BE2C (cell line): ENCODE data around the gene PSME4.
"Not testable (repeated sequence)": the region's sequence is repeated elsewhere in the genome, so short reads cannot be mapped to it uniquely, and the experiment has no call there.

Source experiments
- DNase-seq: peaks from one replicate; pipeline ENCODE4 v3.0.0-alpha.2; 2020
- H3K27me3 ChIP-seq: fragments of 250-450 bp; sonication (Bioruptor Pico); 2 replicates; pipeline ENCODE4 v1.5.1; 2020; ENCODE audit warnings: mild to moderate bottlenecking
- H3K36me3 ChIP-seq: fragments of 250-450 bp; sonication (Bioruptor Pico); 2 replicates; pipeline ENCODE4 v1.5.1; 2020; ENCODE audit warnings: mild to moderate bottlenecking
- H3K4me1 ChIP-seq: fragments of 250-450 bp; sonication (Bioruptor Pico); 2 replicates; pipeline ENCODE4 v1.5.1; 2020
- H3K4me3 ChIP-seq: 2 replicates; pipeline ENCODE4 v1.5.1; 2011; ENCODE audit warnings: low read depth, low read length
- H3K9me3 ChIP-seq: fragments of 250-450 bp; sonication (Bioruptor Pico); 2 replicates; pipeline ENCODE4 v1.5.1; 2020
- TF ChIP-seq, protein P1 (sequence below): IDR thresholded peaks from 2 replicates; pipeline ENCODE4 v1.5.1; 2012; ENCODE audit warnings: mild to moderate bottlenecking, low read depth, low read length

Gene PSME4

DNA sequence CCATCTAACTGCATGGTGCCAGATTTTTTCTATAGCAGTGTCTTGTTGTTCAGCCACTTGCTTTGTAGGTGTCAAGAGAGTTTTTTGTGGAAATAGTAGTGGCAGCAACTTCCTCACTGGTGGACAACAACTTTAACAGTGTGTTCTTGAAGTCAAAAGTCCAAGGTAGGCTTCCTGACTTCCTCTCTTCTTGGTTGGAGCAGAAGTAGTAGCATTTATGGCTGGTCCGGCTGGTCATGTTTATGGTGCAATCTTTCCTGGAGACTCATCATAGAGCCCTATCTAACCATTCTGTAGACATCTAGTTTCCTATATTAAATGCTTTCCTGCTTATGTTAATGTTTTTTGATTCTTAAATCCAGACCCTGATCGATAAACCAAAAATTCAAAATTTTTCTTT is 122.7 kb downstream of the PSME4 start:
- TF ChIP-seq, protein P1, sequence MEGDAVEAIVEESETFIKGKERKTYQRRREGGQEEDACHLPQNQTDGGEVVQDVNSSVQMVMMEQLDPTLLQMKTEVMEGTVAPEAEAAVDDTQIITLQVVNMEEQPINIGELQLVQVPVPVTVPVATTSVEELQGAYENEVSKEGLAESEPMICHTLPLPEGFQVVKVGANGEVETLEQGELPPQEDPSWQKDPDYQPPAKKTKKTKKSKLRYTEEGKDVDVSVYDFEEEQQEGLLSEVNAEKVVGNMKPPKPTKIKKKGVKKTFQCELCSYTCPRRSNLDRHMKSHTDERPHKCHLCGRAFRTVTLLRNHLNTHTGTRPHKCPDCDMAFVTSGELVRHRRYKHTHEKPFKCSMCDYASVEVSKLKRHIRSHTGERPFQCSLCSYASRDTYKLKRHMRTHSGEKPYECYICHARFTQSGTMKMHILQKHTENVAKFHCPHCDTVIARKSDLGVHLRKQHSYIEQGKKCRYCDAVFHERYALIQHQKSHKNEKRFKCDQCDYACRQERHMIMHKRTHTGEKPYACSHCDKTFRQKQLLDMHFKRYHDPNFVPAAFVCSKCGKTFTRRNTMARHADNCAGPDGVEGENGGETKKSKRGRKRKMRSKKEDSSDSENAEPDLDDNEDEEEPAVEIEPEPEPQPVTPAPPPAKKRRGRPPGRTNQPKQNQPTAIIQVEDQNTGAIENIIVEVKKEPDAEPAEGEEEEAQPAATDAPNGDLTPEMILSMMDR: no peak

DNA sequence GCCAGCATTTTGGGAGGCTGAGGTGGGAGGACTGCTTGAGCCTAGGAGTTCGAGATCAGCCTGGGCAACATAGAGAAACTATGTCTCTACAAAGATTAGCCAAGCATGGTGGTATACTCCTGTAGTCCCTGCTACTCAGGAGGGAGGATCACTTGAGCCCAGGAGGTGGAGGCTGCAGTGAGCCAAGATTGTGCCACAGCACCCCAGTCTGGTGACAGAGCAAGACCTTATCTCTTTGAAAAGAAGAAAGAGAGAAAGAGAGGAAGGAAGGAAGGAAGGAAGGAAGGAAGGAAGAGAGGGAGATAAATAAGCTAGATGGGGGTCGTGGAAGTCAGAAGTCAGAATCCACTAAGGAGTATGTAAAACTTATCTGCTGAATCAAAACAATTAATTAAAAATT is 127.2 kb downstream of the PSME4 start:
- H3K4me3 ChIP-seq: no peak overlapping the region
- H3K4me1 ChIP-seq: no peaks in the 10 kb centered on the region
- DNase-seq: no peak
- no peaks in the 10 kb centered on the region for H3K27me3 ChIP-seq
- no peaks in the 10 kb centered on the region for H3K36me3 ChIP-seq
- H3K9me3 ChIP-seq: no peaks in the 10 kb centered on the region
- TF ChIP-seq, protein P1: no peak

More for the DNA sequence above, 122.7 kb downstream of the PSME4 start:
- Histone ChIP-seq H3K4me1 (no peaks in the 10 kb centered on the region), H3K27me3 (no peaks in the 10 kb centered on the region), H3K9me3 (no peaks in the 10 kb centered on the region), H3K36me3 (no peaks in the 10 kb centered on the region), H3K4me3 (no peak overlapping the region)
- no peak for DNase-seq

DNA sequence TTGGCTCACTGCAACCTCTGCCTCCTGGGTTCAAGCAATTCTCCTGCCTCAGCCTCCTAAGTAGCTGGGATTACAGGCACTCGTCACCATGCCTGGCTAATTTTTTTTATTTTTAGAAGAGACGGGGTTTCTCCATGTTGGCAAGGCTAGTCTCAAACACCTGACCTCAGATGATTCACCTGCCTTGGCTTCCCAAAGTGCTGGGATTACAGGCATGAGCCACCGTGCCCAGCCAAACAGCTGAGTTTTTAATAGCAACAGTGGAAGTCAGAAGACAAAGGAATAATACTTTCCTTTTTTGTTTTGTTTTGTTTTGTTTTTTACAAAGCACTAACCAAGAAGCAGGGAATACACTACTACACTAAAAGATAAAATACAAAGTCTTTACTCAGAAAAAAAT is 127.9 kb downstream of the PSME4 start:
- no peak for DNase-seq
- H3K27me3 ChIP-seq: no peaks in the 10 kb centered on the region

DNA sequence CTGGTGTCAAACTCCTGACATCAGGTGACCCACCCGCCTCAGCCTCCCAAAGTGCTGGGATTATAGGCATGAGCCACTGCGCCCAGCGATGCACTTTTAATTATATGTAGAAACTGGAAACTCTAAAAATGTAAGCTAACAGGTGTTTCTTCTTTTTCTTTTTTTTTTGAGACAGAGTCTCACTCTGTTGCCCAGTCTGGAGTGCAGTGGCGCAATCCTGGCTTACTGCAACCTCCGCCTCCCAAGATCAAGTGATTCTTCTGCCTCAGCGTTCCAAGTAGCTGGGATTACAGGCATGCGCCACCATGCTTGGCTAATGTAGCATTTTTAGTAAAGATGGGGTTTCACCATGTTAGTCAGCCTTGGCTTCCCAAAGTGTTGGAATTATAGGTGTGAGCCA is 129.1 kb downstream of the PSME4 start:
- H3K4me3 ChIP-seq, H3K4me1 ChIP-seq, DNase-seq, H3K9me3 ChIP-seq, H3K27me3 ChIP-seq, H3K36me3 ChIP-seq: not testable (repeated sequence)

More for the DNA sequence above, 127.9 kb downstream of the PSME4 start:
- no peaks in the 10 kb centered on the region for H3K9me3 ChIP-seq
- no peaks in the 10 kb centered on the region for H3K36me3 ChIP-seq
- H3K4me3 ChIP-seq: no peak overlapping the region
- H3K4me1 ChIP-seq: no peaks in the 10 kb centered on the region
- TF ChIP-seq, protein P1: no peak

DNA sequence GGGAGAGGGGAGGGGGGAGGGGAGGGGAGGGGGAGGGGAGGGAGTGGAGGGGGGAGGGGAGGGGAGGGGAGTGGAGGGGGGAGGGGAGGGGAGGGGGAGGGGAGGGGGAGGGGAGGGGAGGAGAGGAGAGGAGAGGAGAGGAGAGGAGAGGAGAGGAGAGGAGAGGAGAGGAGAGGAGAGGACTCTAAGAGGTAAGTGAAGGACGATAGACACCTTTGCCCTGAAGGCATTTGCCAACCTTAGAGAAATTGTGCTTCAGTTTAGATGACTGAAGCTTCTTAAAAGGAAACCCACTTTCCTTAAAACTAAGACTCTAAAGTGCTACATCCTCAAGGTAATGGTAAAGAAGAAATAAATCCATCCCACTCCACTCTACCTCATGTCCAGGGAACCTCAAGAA is 130.2 kb downstream of the PSME4 start:
- Histone ChIP-seq H3K27me3 (no peaks in the 10 kb centered on the region), H3K36me3 (no peaks in the 10 kb centered on the region), H3K4me3 (no peak overlapping the region), H3K4me1 (no peaks in the 10 kb centered on the region), H3K9me3 (no peaks in the 10 kb centered on the region)
- TF ChIP-seq, protein P1: no peak
- no peak for DNase-seq

DNA sequence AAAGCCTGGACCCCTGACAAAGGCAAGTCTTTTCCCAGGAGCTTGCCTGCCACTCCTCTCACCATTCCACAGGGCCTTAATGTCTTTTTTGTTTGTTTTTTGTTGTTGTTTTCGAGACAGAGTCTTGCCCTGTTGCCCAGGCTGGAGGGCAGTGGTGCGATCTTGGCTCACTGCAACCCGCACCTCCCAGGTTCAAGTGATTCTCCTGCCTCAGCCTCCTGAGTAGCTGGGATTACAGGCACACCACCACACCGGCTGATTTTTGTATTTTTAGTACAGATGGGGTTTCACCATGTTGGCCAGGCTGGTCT is 140.9 kb downstream of the PSME4 start:
- H3K4me1 ChIP-seq, H3K4me3 ChIP-seq, H3K36me3 ChIP-seq, H3K9me3 ChIP-seq, H3K27me3 ChIP-seq, DNase-seq: not testable (repeated sequence)

DNA sequence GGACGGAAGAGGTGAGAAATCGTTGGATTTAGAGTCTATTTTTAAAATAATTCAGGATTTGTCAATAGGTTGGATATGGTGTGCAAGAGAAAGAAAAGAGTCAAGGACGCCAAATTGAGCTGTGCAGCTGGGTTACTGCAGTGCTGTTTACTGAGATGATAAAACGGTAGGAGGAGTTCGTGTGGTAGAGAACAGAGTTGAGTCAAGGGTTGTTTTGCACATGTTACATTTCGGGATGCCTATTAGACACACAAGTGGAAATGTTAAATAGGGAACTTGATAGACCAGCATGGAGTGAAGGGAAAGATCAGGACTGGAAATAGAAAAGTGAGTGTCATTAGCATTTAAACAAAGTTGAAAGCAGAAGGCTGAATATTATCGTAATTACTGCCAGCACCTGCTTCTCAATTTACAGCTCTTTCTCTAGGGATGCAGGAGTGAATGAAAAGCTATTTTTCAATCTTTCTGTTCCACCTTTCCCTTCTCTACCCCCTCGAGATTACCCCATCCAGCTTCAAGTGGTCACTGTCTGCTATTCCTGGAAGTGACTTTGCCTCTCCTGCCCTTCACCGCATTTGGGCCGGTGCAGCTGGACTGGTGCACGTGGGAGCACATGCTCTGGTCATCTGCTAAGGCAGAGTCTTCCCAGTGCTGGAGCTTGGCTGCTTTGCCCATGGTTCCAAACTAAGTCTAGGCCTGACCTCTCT is 141.4 kb downstream of the PSME4 start:
- H3K4me1 ChIP-seq: no peaks in the 10 kb centered on the region
- H3K27me3 ChIP-seq: no peaks in the 10 kb centered on the region
- H3K36me3 ChIP-seq: no peaks in the 10 kb centered on the region
- TF ChIP-seq, protein P1: no peak
- no peak for DNase-seq
- no peak overlapping the region for H3K4me3 ChIP-seq
- no peaks in the 10 kb centered on the region for H3K9me3 ChIP-seq
